GM12878 (cell line): ENCODE measurements around the gene IL18R1. TPM values are rescaled to one million over a fixed set of nuclear protein-coding genes. Genes with fewer than 3 reads are reported as not detected.

Experiments
- ATAC-seq: fragments of 200-7000 bp; cut with Tn5 transposase; 3 replicates; pipeline ENCODE4 v1.9.1; 2020; ENCODE audit warnings: mild to moderate bottlenecking, moderate library complexity
- BruUV-seq: library from RNA; stranded (reverse); fragments of 400-500 nt; replicated peaks from 2 replicates; lab custom pipeline; 2021; lab: Mats Ljungman, UMichigan
- CTCF ChIA-PET: fragments of 300-600 bp; sonication (Branson Sonifier 250); formaldehyde crosslinking; extraction: SDS; loops from one replicate; lab custom pipeline; 2021; ENCODE audit warnings: inconsistent platforms; lab: Yijun Ruan, JAX
- POLR2A ChIA-PET: fragments of 350-600 bp; formaldehyde crosslinking; extraction: SDS; loops from one replicate; lab custom pipeline; 2021; ENCODE audit warnings: inconsistent platforms; lab: Charles Lee
- RAD21 ChIA-PET: fragments of 300-600 bp; sonication (Branson Sonifier 250); formaldehyde crosslinking; loops from one replicate; lab custom pipeline; 2023; ENCODE audit warnings: antibody characterized with exemption; ENCODE audit not compliant: unreplicated experiment; lab: Charles Lee
- SMC1A ChIA-PET: fragments of 300-600 bp; sonication (Branson Sonifier 250); formaldehyde crosslinking; loops from one replicate; lab custom pipeline; 2023; ENCODE audit not compliant: unreplicated experiment, uncharacterized antibody; lab: Charles Lee
- DNase-seq: peaks from one replicate; pipeline ENCODE4 v3.0.0-alpha.2; 2011; ENCODE audit warnings: low read depth, low spot score
- FAIRE-seq: peaks from 3 replicates; lab custom pipeline; 2011; peaks lifted over from hg19 to GRCh38; lab: Jason Lieb, UNC
- H2AFZ ChIP-seq: 2 replicates; pipeline ENCODE4 v1.6.0; 2011; ENCODE audit warnings: low read depth, low read length, control low read depth; ENCODE audit not compliant: control insufficient read depth
- H3K27ac ChIP-seq: 2 replicates; pipeline ENCODE4 v1.5.1; 2011; ENCODE audit warnings: control low read depth; ENCODE audit not compliant: control insufficient read depth, insufficient read depth
- H3K27me3 ChIP-seq, 2 experiments: replicated peaks in 1 of 2; 2 replicates each; pipeline versions ENCODE4 v1.6.0 to v1.6.1; 2011; ENCODE audit warnings: low read length in 1 of 2; ENCODE audit not compliant: control insufficient read depth in 2 of 2, insufficient read depth in 2 of 2
- H3K36me3 ChIP-seq, 2 experiments: 2 replicates each; pipeline ENCODE4 v1.5.1; 2011; ENCODE audit warnings: low read length in 1 of 2; ENCODE audit not compliant: control insufficient read depth in 2 of 2, insufficient read depth in 2 of 2
- H3K4me1 ChIP-seq: 2 replicates; pipeline ENCODE4 v1.6.1; 2011; ENCODE audit warnings: mild to moderate bottlenecking, low read length, moderate library complexity, mixed read lengths; ENCODE audit not compliant: control insufficient read depth, insufficient read depth
- H3K4me2 ChIP-seq: 2 replicates; pipeline ENCODE4 v1.6.0; 2011; ENCODE audit warnings: control low read depth; ENCODE audit not compliant: control insufficient read depth, insufficient read depth
- H3K4me3 ChIP-seq: fragments of 200-600 bp; sonication (generic); 2 replicates; pipeline ENCODE4 v1.5.1; 2016
- H3K79me2 ChIP-seq: 2 replicates; pipeline ENCODE4 v1.6.0; 2011; ENCODE audit warnings: low read length; ENCODE audit not compliant: control insufficient read depth, insufficient read depth
- H3K9ac ChIP-seq: 2 replicates; pipeline ENCODE4 v1.8.0; 2011; ENCODE audit warnings: low read length, control low read depth, mixed read lengths; ENCODE audit not compliant: control insufficient read depth, insufficient read depth
- H3K9me3 ChIP-seq: replicated peaks from 3 replicates; pipeline ENCODE4 v1.5.1; 2011; ENCODE audit warnings: mild to moderate bottlenecking, low read length; ENCODE audit not compliant: control insufficient read depth, insufficient read depth
- H4K20me1 ChIP-seq: 2 replicates; pipeline ENCODE4 v1.6.0; 2011; ENCODE audit not compliant: control insufficient read depth, insufficient read depth
- ASH2L ChIP-seq: fragments of 300-600, 200-600 bp; sonication (generic); IDR thresholded peaks from 2 replicates; pipeline ENCODE4 v1.6.1; 2017; ENCODE audit warnings: low read depth, mild to moderate bottlenecking, borderline replicate concordance
- BMI1 ChIP-seq: fragments of 450-650 bp; IDR thresholded peaks from 2 replicates; pipeline ENCODE4 v1.6.1; 2016; ENCODE audit warnings: mild to moderate bottlenecking, moderate library complexity, borderline replicate concordance
- CBFB ChIP-seq: IDR thresholded peaks from 2 replicates; pipeline ENCODE4 v1.6.1; 2016; ENCODE audit warnings: antibody characterized with exemption, low read depth
- ELK1 ChIP-seq: IDR thresholded peaks from 2 replicates; pipeline ENCODE4 v1.6.1; 2012; ENCODE audit warnings: low read depth, low read length, improper control_type of control experiment
- ESRRA ChIP-seq: IDR thresholded peaks from 2 replicates; pipeline ENCODE4 v1.6.1; 2012; ENCODE audit warnings: mild to moderate bottlenecking, low read length, improper control_type of control experiment
- EZH2 ChIP-seq: IDR thresholded peaks from 2 replicates; pipeline ENCODE4 v1.6.1; 2012; ENCODE audit warnings: low read depth, mild to moderate bottlenecking, control low read depth, inconsistent platforms, low read length, borderline replicate concordance; ENCODE audit not compliant: control insufficient read depth
- GATAD2B ChIP-seq: fragments of 450-650 bp; conservative IDR thresholded peaks from 2 replicates; pipeline ENCODE4 v1.6.1; 2017; ENCODE audit warnings: low read depth, mild to moderate bottlenecking, moderate library complexity
- NR2F1 ChIP-seq: fragments of 450-650 bp; conservative IDR thresholded peaks from 2 replicates; pipeline ENCODE4 v1.6.1; 2017; ENCODE audit warnings: mild to moderate bottlenecking
- RBBP5 ChIP-seq: fragments of 200-600 bp; sonication (generic); conservative IDR thresholded peaks from 2 replicates; pipeline ENCODE4 v1.6.1; 2016
- SMAD1 ChIP-seq: fragments of 450-650 bp; IDR thresholded peaks from 2 replicates; pipeline ENCODE4 v1.6.1; 2018; ENCODE audit warnings: mild to moderate bottlenecking, low read depth; ENCODE audit not compliant: partially characterized antibody
- SUZ12 ChIP-seq: fragments of 200-600 bp; sonication (generic); IDR thresholded peaks from one replicate; pipeline ENCODE4 v1.6.1; 2018; ENCODE audit warnings: antibody characterized with exemption, mild to moderate bottlenecking; ENCODE audit not compliant: unreplicated experiment
- ZBTB11 ChIP-seq: fragments of 450-650 bp; formaldehyde crosslinking; IDR thresholded peaks from 2 replicates; pipeline ENCODE4 v1.5.0; 2022; ENCODE audit warnings: mild to moderate bottlenecking, missing genetic modification characterization
- ZNF24 ChIP-seq: fragments of 450-650 bp; IDR thresholded peaks from 2 replicates; pipeline ENCODE4 v1.6.1; 2017; ENCODE audit warnings: antibody characterized with exemption, mild to moderate bottlenecking
- ZNF274 ChIP-seq: IDR thresholded peaks from one replicate; pipeline ENCODE4 v1.8.0; 2011; ENCODE audit not compliant: insufficient read length, insufficient read depth
- WGBS: methylation state at CpG from one replicate; pipeline ENCODE4 v1.1.6; 2016; ENCODE audit warnings: low lambda C conversion rate; ENCODE audit not compliant: insufficient replicate concordance, insufficient coverage; ENCODE audit errors: missing lambda C conversion rate; 5-methylcytosine and 5-hydroxymethylcytosine counted together
- in situ Hi-C: fragments of 300-500 bp; cut with MboI; formaldehyde crosslinking; loops from 9 replicates; pipeline ENCODE4 v1.14.3; 2018; ENCODE audit warnings: mixed read lengths
- intact Hi-C: fragments of 100-400 bp; cut with micrococcal nuclease; formaldehyde crosslinking; loops from one replicate; pipeline ENCODE4 v1.14.2; 2022; ENCODE audit not compliant: unreplicated experiment
- polyA plus RNA-seq, 11 experiments: library from polyadenylated mRNA; depleted of rRNA in 4 of 11; unstranded in 6 of 11; stranded (reverse) in 5 of 11; fragments of >200 nt; fragmentation: Nextera tagmentation in 4 of 11; fragmentation: Illumina TruSeq in 1 of 11; extraction: Ambion mirVana in 4 of 11; extraction: Trizol in 1 of 11; gene quantifications; 1 replicate in 1 of 11; 2 replicates in 10 of 11; pipeline versions ENCODE4 v1.2.1 to v1.2.3, GENCODE V29; 2011 to 2016; ENCODE audit warnings: inconsistent platforms in 2 of 11, missing spikeins in 2 of 11, low read depth in 1 of 11
- total RNA-seq, 4 experiments: library from RNA; depleted of rRNA in 3 of 4; stranded (reverse); fragments of >200 nt in 3 of 4; fragmentation: Illumina TruSeq in 1 of 4; extraction: Trizol in 1 of 4; gene quantifications; 2 replicates each; pipeline versions ENCODE4 v1.2.1 to v1.2.3, GENCODE V29; 2013 to 2021
- TF ChIP-seq, protein P1 (sequence below): fragments of 450-650 bp; IDR thresholded peaks from 2 replicates; pipeline ENCODE4 v1.6.1; 2016; ENCODE audit warnings: mild to moderate bottlenecking

IL18R1 gene
- total and polyA plus RNA-seq, 10 of the 15 experiments (the other 5 are each of a cell fraction or from before 2014, with no cell fraction given) = 3.5 to 15.5 (median 11.1) TPM

- Histone ChIP-seq H4K20me1 (no peaks in the 10 kb centered on the region), H3K9me3 (no peaks in the 10 kb centered on the region), H3K27ac (no peak overlapping the region)
- BruUV-seq = no TSS peak
- DNase-seq (no peak), FAIRE-seq (no peak)
- SMC1A ChIA-PET = interaction anchor here (0.6 to 1.7 kb wide), 4 partner anchors 9 to 64 kb away, joined by 3 read pairs; no protein-coding TSS in a partner anchor
- 23% methylated on average over 5 of the region's 5 CpGs for WGBS
- intact Hi-C loops = no loop called here
- RAD21 ChIA-PET = interaction anchor here (0.7 kb wide), 1 partner anchor 169 kb away, joined by 3 read pairs; no protein-coding TSS in a partner anchor
- in situ Hi-C loops = loop anchor here (5.0 kb wide), 1 partner anchor 55 kb away; no protein-coding TSS in a partner anchor
- TF ChIP-seq GATAD2B (no peak), ASH2L (no peak), SMAD1 (no peak), EZH2 (no peak), RBBP5 (no peak), ELK1 (no peak), SUZ12 (no peak), NR2F1 (no peak), ESRRA (no peak), ZNF274 (no peak), BMI1 (no peak), ZBTB11 (CRISPR knock-in tag) (no peak), ZNF24 (no peak), CBFB (no peak)
- TF ChIP-seq, protein P1, sequence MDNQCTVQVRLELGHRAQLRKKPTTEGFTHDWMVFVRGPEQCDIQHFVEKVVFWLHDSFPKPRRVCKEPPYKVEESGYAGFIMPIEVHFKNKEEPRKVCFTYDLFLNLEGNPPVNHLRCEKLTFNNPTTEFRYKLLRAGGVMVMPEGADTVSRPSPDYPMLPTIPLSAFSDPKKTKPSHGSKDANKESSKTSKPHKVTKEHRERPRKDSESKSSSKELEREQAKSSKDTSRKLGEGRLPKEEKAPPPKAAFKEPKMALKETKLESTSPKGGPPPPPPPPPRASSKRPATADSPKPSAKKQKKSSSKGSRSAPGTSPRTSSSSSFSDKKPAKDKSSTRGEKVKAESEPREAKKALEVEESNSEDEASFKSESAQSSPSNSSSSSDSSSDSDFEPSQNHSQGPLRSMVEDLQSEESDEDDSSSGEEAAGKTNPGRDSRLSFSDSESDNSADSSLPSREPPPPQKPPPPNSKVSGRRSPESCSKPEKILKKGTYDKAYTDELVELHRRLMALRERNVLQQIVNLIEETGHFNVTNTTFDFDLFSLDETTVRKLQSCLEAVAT = no peak
- TF ChIP-seq, all 136 proteins: peak for 0
- Histone ChIP-seq H3K36me3 (no peaks in the 10 kb centered on the region), H2AFZ (no peak overlapping the region), H3K27me3 (no peaks in the 10 kb centered on the region), H3K4me2 (no peak overlapping the region), H3K9ac (no peak overlapping the region), H3K4me3 (no peak overlapping the region), H3K79me2 (no peaks in the 10 kb centered on the region), H3K4me1 (peaks cover 45% of the 10 kb centered on the region)
- ChIA-PET CTCF (interaction anchor here (0.7 to 1.6 kb wide), 7 partner anchors 14 to 539 kb away, joined by 3 to 4 read pairs (median 3); no protein-coding TSS in a partner anchor), POLR2A (no interaction called here)
- no peak for ATAC-seq
These were observed 66.5 kb downstream of the IL18R1 start for GRCh38 chr2:102421890-102422759.
